Activated T-cell treated with anti-CD3 and anti-CD28 coated beads for 1 hour (primary cell): ENCODE data around the gene PTPRN2.
"Not testable (repeated sequence)": the region's sequence is repeated elsewhere in the genome, so short reads cannot be mapped to it uniquely, and the experiment has no call there.

Source experiments
- DNase-seq: peaks from one replicate; pipeline ENCODE4 v3.0.0-alpha.2; 2020; ENCODE audit warnings: low read depth

PTPRN2 gene

DNA sequence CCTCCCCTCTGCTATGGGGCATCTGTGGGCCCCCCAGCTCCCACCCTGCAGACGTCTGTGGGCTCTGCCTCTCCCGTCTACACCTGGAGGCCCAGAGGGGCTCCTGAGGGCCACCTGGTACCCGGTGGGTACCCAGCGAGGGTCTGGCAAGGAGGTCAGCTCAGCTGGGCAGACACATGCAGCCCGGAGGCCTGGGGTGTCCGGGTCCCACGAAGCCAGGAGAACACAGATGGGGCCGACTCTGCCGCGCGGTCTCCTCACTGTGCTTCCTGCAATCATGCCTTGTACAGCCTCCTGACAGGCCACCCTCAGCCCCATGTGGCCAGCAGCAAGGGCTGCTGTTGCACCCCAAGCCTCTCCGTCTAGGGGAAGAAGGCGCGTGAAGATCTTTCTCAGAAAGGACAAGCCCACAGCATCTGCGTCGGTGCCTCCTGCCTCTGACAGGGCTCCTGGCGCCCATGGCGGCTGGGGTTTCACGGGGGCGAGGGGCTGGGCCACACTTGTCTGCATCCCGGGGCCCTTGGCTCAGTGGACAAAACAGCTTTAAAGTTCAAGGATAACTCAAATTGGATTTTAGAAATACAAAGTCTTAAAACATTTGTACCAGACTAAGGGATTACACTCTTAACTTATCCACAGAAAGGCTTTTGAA, 859.5 kb downstream of the PTPRN2 start:
- DNase-seq: no peak

DNA sequence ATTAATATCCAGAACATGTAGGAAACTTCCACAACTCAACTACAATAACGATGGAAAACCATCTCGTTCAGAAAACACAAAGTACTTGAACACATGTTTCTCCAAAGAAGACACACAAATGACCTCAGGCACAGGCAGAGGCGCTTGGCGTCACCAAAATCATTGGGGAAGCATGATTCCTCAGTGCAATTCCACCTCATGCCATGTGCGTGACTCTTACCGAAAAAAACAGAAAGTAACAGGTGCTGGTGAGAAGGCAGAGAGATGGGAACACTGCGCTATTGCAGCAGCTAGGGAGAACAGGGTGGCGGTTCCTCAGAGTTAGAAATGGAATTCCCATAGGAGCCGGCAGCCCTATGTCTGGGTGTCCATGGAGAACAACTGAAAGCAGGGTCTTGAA, 860.9 kb downstream of the PTPRN2 start:
- DNase-seq: no peak

DNA sequence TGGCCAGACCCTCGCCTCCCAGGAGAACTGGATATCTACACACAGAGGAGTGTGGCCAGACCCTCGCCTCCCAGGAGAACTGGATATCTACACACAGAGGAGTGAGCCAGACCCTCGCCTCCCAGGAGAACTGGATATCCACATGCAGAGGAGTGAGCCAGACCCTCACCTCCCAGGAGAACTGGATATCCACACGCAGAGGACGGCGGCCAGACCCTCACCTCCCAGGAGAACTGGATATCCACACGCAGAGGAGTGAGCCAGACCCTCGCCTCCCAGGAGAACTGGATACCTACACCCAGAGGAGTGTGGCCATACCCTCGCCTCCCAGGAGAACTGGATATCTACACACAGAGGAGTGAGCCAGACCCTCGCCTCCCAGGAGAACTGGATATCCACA, 862.3 kb downstream of the PTPRN2 start:
- not testable (repeated sequence) for DNase-seq

DNA sequence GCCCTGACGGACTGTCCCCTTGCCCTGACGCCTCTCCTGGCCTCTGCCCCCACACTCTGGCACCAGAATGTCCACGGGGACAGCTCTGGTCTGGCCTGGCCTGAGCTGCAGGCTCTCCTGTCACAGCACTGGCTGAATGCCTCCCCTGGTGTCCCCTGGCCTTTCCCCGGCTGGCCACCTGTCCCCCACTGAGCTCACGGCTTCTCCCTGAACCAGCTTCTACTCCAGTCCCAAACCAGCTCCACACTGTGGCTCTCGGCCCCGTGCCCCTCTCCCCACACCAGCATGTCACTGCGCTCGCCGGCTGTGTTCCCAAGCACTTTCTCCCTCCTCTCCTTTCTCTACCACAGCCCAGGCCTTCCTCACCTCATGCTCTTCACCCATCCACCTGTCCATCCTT, 864.4 kb downstream of the PTPRN2 start:
- no peak for DNase-seq

DNA sequence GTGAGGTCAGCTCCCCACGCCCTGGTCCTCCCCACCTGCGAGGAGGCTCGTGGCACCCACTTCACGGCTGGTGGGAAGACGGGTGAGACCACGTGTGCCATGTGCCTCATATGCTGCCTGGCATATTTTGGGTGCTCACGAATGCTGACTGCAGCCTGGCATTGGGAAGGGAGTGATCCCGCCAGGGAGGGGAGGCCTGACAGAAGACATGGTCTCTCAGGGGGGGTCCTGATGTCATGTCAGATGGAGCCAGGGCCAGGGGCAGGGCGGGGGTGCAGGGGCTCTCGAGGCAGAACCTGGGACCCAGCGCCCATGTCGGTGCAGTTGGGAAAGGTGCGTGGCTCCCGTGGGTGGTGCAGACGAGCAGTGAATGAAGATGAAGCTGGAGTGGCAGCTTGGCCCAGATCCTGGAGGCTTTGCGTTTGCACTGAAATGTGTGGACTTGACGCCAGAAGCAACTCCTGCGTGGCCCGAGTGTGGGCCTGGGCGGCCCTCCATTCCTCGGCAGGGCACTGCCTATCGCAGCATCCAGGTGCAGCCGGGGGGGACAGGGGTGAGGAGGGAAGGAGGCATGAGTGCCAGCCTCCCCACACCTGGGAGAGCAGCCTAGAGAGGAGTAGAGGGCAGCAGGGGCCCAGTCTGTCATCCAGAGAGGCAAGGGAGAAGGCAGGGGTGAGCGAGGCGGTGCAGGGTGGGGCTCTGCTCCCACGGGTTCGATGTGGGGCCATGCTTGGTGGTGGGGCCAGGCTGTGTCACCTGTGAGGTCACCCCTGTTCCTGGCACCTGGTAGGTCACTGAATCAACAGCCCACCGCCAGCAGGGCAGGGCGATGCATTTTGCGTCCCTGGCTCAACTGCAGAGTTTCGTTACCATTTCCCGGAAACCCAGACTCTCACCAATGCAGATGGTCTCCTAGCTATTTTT, 865.2 kb downstream of the PTPRN2 start:
- no peak for DNase-seq

DNA sequence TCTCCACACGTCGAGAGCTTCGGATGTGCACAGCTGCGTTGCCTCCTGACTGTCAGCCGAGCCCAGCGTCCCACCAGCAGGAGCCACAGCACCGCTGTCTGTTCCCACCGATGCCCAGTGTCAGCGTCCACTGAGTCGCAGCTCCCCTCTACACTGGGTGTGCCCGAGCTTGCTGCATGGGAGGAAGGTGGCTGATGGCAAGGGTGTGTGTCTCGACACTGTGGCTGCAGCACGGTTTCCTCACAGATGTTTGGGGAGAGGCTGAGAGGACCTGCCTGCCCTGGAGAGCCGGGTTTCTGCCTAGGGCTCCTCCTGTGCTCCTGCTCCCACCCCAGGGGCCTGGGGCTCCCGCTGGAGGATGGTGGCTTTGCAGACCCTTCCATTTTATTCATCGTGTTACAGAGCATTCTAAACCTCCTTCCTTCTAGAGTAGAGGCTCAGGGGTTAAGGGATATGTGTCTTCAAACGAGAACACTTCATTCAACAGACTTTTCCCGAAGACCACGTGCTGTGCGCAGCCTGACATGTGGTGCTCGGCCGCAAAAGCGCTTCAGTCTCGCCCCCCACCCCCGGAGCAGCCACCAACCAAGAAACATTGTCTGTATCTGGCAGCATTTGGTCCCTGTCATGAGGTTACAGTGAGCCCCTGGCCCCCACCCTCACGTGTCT, 866.0 kb downstream of the PTPRN2 start:
- DNase-seq: no peak

DNA sequence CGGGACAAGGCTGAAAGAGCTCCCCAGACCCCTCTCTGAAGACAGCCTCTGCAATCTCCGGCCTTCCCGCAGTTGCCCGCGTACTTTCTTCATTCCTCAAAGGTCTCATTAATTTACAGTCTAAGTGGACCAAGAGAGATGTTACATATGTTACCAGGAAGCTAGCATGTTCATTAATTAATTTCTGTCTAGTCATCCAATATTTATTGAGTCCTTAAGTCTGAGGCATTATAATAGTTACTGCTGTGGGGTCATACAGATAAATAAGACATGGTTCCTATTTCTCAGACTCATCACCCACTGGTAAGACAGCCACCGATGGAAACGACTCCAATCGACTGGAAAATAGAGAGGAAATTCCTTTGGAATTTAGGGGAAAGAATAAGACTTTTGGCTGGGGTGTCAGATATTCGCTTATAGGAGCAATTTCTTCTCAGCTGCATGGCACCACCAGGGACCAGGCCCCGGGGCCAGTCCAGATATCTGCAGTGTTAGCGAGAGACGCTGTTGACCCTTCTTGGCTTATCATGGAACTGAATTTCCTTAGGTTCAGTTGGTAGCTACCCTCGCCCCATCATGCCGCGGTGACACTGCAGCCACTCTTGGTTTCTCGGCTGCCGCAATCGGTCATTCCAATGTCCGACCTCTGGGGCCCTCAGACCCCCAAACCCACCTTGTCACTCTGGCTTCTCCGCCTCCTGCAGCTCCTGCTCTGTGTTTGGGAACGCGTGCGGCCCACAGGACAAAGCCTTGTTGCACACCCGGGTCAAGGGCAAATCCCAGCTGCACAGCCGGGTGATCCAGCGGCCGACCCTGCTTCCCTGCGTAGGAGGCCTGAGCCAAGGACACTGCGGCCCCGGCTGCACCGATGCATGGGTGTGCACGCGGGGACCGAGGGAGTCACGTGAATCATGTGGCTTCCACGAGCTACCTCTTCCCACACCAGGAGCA, 867.6 kb downstream of the PTPRN2 start:
- DNase-seq: no peak

DNA sequence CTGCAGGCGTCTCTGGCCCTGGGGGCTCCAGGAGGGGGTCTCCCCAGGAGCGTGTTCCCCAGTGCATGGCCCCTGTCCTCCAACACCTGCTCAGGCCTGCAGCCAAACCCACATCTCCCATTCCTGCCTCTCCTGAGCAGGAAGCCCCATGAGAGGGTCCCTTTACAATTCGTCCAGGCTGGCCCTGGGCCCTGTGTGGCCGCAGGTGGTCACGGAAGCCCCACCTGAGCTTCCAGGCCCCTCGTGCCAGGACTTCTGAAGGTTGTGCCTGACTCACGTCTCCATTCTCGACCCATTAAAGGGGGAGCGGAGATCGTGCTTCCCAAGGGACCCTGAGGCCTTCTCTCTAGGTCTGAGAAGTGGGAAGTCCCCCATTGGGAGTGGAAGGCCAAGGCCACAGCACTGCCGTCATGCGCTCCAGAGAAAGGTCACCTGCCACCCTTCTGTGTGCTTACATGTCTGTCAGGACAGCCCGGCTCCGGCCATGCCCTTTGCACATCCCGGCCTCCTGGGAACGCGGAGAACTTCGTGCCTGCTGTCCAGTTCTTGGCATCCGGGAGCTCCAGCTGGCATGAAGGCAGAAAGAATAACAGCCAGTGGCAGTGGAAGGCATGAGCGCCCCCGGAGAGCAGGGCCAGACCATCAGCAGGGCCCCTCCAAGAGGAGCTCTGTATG, 868.5 kb downstream of the PTPRN2 start:
- DNase-seq: no peak

DNA sequence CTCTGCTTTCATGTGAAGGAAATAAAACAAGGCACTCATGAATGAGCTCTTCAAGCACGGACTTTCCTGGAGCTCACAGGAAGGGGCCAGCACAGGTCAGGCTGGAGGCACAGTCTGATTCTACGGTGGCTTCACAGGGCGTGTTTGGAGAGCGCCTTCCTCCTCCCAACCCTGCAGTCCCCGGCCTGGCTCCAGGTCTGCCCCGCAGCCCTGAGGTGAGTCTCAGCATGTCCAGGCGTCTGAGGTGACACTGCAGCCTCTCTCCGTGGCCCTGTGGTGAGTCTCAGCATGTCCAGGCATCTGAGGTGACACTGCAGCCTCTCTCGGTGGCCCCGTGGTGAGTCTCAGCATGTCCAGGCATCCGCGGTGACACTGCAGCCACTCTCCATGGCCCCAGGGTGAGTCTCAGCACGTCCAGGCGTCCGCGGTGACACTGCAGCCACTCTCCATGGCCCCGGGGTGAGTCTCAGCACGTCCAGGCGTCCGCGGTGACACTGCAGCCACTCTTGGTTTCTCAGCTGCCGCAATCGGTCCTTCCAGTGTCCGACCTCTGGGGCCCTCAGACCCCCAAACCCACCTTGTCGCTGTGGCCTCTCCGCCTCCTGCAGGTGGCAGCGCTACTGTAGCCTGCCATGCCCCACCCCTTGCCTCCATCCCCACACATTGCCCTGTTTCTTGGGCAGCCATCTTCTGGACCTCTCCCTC, 869.2 kb downstream of the PTPRN2 start:
- DNase-seq: no peak

DNA sequence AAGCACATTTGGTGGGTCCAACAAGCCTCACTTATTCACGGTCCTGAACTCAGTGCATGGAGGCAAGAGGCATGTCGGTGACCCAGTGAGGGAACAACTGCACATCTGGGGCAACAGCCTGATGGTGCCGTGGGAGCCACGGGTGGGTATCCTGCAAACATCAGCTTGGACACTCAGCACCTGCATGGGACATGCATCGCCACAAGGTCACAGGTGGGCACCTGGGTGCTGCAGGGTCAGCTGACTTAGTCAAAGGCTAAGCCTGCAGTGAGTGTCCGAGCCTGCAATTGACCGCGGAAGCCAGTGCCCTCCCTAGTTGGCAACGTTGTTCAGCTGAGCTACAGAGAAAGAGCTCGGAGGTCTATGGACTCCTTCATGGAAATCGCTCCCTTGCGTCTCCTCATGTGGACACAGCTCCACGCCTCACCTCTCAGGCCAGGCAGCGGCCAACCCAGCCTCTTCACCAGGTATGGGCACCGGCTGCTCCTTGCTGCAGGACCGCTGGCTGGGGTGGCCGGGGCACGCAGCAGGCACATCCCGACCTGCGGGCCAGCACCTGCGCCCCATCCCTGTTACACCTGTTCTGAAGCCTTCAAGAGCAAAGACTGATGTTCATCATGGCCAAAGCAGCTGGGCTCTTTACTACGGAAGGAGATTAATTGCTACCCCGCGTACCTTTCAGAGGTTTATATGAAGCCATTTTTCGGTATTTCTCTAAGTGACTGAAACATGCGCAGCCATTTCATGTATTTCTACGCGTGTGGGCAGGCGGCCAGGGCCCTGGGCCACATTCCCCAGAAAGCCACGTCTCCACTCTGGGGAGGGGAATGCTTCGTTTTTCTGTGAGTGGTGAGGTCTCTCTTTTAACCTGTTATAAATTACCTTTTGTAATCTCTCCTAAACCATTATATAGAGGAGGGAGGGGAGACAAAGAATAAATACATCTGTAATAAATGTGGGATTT, 870.1 kb downstream of the PTPRN2 start:
- no peak for DNase-seq

DNA sequence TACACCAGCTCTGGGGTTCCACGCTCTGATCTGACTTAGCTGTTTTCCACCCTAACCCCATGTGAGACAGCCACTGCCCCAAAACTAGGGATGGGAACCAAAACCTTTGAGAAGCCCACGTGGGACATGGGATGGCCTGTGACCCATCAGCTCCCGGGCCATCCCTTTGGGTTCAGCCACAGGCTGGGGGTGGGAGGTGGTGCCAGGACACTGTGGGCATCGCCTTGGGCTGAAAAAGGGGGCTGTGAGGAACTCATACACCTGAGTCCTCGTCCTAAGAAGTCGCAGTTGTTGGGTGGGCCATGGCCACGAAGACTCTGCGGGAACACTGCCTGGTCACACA, 871.7 kb downstream of the PTPRN2 start:
- DNase-seq: no peak

DNA sequence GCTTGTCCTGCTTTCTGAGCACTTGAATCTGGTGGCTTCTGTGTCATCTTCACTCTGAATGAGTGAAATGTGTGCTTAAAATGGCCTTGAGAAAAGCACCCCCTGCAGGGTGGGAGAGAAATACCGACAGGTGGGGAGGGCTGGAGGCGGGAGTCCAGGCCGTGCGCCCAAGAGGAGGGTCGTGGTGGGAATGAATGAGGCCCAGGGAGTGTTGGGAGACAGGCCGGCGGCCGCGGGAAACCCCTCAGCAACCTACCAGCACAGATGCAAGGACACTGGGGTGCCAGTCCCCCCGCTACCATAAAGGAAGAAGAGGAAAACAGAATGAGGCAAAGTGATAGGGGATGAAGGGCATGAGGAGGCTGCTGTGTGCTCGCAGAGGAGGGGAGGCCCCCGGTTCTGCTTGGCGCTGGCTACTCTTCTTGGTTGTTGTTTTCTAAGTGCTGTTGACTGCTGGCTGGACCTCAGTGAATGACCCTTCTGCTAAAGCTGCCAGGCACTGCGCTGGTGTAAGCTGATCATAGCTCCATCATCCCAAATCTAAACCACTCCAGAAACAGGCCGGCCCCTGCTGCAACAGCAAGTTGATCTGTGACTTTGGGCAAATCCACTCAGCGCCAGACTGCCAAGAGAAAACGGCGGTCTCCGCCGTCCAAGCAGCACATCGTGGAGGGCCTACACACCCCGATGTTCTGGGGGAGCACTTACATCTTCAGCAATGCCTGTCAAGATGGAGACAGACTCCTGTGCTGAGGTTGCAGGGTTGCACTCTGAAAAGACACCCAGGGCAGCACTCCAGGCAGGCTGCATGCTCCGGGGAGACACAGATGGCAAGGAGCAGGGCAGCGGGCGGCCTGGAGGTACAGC, 872.3 kb downstream of the PTPRN2 start:
- no peak for DNase-seq

DNA sequence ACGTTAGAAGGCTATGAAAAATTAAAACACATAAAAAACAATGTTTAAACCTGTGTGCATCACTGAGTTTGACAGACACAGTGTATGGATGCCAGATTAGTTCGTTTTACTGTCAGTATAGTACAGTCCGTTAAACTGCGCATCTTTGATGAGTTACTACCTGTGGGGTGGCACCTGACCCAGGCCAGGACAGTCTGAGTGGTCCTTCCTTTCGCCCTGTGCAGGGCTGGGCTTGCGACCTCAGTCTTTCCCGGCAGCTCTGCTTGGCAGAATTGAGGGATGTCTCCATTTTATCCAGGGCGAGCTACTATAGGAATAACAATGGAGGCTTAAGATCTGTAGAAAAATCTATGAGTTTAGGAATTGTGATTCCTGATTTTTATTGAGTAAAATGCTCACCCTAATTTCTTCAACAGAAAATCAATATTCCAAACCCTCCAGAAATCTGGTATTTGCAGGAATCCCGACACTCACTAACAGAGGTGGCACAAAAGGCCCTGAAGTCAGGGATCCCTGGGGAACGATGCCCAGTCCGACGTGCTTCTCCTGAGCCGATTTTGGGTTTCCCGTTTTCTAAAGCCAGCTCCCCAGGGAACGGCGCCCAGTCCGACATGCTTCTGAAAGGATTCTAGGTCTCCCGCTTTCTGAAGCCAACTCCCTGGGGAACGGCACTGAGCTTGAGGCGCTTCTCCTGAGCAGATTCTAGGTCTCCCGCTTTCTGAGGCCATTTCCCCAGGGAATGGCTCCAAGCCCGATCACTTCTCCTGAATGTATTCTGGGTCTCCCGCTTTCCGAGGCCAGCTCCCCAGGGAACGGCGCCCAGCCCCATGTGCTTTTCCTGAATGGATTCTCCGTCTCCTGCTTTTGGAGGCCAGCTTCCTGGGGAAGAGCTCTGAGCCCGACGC, 873.2 kb downstream of the PTPRN2 start:
- DNase-seq: no peak

DNA sequence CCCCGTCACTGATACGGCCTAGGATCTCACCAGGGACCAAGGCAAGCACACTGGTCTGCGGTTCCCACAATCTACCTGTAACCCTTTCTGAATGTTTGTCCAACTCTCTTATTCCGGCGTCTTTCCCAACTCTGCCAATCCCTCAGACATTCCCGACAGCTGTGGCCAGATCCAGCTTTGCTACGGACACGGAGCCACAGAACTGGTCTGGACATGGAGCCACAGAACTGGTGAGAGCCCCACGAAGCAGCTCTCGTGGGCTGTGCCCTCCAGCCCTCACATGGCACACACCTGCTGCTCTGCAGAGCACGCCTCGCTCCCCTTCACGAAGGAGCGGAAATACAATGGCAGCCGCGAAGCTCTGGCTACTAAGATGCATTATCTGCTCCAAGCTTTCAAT, 874.0 kb downstream of the PTPRN2 start:
- no peak for DNase-seq

DNA sequence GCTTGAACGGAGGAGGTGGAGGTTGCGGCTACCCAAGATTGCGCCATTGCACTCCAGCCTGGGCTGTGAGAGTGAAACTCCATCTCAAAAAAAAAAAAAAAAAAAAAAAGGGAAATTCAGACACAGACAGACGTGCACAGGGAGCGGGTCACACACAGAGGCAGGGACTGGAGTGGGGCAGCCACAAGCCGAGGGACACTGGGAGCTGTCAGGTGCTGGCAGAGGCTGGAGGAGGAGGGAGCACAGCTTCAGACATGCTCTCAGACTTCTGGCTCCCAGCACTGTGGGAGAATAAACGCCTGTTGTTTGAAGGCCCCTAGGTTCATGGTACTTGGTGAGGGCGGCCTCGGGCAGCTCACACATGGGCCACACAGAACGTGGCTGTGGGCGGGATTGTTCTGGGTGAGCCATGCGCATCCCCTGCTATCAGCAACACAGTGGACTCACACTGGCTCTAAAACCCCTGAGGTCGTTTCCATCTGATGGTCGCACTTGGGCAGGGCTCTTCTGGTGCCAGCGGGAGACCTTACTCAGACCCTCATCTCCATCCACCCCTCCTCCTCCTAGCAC, 874.9 kb downstream of the PTPRN2 start:
- DNase-seq: no peak

DNA sequence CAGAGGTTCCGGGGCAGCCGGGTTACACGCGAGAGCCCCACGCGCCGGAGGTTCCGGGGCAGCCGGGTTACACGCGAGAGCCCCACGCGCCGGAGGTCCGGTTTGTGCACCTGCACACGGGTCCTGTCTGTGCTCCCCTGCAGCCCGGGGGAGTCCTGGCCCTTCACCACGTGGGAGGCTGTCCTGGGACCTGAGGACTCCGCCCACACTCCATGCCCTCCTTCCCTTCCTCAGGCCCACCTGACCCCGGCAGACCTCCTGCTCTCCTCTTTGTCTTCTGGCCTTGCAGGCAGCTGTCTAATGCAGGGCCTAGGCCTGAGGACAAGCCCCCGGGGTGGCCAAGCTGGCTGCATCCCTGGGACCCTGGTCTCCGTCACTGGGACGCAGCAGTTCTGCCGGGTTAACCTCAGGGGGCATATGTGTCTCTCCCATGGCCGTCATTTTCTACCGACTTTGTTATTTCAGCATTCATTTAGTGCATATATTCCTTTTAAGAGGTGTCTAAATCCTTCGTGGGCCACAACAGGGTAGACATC, 876.2 kb downstream of the PTPRN2 start:
- DNase-seq: no peak

DNA sequence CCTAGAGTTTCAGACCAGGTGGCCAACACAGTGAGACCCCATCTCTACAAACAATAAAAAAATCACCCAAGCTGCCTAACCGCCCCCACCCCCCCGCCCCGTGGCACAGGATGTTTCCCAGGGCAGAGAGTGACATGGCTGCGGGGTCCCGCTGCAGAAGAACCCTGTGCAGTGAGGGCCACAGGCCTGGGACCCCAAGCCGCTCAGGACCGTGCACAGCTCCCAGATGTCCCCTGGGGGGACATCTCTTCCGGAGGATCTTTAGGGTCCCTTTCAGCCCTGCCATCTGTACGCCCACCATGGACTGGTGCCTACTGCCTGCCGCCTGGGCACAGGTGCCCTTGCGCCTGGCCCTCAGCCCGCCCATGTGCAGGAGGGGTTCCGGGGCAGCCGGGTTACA, 877.2 kb downstream of the PTPRN2 start:
- no peak for DNase-seq
